Measurements from ENCODE around the gene CCDC137. TPM values are rescaled to one million over a fixed set of nuclear protein-coding genes. Genes with fewer than 3 reads are reported as not detected.
"Not testable (repeated sequence)": the region's sequence is repeated elsewhere in the genome, so short reads cannot be mapped to it uniquely, and the experiment has no call there.

Gene CCDC137
- total RNA-seq, 2 experiments from 2014 or later = 37.4 to 42.3 TPM

DNA sequence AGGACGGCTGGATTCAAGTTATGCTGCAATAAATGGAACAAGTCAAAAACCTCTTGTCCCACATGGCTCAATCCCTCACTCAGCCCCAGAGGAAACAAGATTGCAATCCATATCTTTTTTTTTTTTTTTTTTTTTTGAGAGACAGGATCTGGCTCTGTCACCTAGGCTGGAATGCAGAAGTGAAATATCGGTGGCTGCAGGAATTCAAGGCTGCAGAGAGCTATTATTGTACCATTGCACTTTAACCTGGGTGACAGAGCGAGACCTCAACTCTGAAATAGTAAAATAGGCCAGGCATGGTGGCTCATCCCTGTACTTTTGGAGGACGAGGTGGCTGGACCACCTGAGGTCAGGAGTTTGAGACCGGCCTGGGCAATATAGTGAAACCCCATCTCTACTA lies 7.5 kb upstream of the CCDC137 start:
- CTCF ChIA-PET = no interaction called here
- H3K4me3 Mint-ChIP-seq = no peak overlapping the region
- no peaks in the 10 kb centered on the region for H3K9me3 Mint-ChIP-seq (ENCODE audit: low read depth)
- ATAC-seq = no peak
- H3K27ac Mint-ChIP-seq = no peak overlapping the region
- peaks cover 24% of the 10 kb centered on the region for H3K4me1 Mint-ChIP-seq
- H3K36me3 Mint-ChIP-seq = no peaks in the 10 kb centered on the region
- no peaks in the 10 kb centered on the region for H3K27me3 Mint-ChIP-seq
- no peak for DNase-seq

DNA sequence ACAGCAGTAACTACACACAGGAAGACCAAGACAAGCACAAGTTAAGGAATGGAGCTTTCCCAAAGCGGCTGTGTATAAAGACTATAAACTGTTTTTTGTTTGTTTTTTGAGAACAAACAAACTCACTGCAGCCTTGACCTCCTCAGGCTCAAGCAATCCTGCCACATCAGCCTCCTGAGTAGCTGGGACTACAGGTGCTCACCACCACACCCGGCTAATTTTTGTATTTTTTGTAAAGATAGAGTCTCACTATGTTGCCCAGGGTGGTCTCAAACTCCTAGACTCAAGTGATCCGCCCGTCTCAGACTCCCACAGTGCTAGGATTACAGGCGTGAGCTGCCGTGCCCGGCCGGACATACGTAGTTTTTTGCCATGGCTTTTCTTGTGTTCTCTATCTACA lies 6.1 kb upstream of the CCDC137 start:
- no peak overlapping the region for H3K27ac Mint-ChIP-seq
- no peaks in the 10 kb centered on the region for H3K27me3 Mint-ChIP-seq
- H3K9me3 Mint-ChIP-seq (ENCODE audit: low read depth) = no peaks in the 10 kb centered on the region
- CTCF ChIA-PET = no interaction called here
- ATAC-seq (no peak), DNase-seq (no peak)
- H3K4me1 Mint-ChIP-seq = peaks cover 36% of the 10 kb centered on the region
- peaks cover 11% of the 10 kb centered on the region for H3K36me3 Mint-ChIP-seq
- H3K4me3 Mint-ChIP-seq = no peak overlapping the region

DNA sequence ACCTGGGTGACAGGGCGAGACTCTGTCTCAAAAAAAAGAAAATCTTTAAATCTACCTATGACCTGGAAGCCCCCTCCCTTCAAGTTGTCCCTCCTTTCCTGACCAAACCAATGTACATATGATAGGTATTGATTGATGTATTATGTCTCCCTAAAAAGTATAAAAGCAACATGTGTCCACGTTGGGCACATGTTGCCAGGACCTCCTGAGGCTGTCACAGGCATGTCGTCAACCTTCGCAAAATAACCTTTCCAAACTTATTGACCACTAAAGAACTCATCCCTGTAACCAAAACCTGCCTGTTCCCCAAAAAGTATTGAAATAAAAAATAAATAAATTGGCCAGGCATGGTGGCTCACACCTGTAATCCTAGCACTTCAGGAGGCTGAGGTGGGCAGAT lies 4.5 kb upstream of the CCDC137 start:
- H3K9me3 Mint-ChIP-seq (ENCODE audit: low read depth) = no peaks in the 10 kb centered on the region
- H3K4me3 Mint-ChIP-seq = no peak overlapping the region
- ATAC-seq = no peak
- DNase-seq = no peak
- no peak overlapping the region for H3K27ac Mint-ChIP-seq
- H3K4me1 Mint-ChIP-seq = peaks cover 41% of the 10 kb centered on the region
- H3K27me3 Mint-ChIP-seq = no peaks in the 10 kb centered on the region
- CTCF ChIA-PET = no interaction called here
- H3K36me3 Mint-ChIP-seq = peaks cover 21% of the 10 kb centered on the region

DNA sequence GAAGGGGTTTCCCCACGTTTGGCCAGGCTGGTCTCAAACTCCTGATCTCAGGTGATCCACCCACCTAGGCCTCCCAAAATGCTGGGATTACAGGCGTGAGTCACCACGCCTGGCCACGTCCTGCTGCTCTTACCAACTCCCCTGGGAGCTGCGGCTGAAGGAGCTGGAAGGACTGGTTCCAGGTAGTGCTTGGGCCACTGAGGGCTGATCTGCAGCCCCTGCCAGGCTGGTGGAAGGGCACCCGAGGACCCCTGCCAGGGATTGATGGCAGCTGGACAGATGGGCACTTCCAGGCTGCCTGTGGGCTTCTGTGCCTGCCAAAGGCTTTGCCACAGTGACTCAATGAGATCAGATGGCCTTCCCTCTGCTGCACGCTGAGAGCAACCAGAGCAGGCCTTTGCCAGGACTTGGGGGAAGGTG lies 2.5 kb upstream of the CCDC137 start:
- peak overlapping the region; percentile 94 for H3K27ac Mint-ChIP-seq
- CTCF ChIA-PET = no interaction called here
- peaks cover 31% of the 10 kb centered on the region for H3K36me3 Mint-ChIP-seq
- no peak for DNase-seq
- no peaks in the 10 kb centered on the region for H3K9me3 Mint-ChIP-seq (ENCODE audit: low read depth)
- no peak overlapping the region for H3K4me3 Mint-ChIP-seq
- H3K4me1 Mint-ChIP-seq = peaks cover 53% of the 10 kb centered on the region
- H3K27me3 Mint-ChIP-seq = no peaks in the 10 kb centered on the region
- ATAC-seq = no peak

DNA sequence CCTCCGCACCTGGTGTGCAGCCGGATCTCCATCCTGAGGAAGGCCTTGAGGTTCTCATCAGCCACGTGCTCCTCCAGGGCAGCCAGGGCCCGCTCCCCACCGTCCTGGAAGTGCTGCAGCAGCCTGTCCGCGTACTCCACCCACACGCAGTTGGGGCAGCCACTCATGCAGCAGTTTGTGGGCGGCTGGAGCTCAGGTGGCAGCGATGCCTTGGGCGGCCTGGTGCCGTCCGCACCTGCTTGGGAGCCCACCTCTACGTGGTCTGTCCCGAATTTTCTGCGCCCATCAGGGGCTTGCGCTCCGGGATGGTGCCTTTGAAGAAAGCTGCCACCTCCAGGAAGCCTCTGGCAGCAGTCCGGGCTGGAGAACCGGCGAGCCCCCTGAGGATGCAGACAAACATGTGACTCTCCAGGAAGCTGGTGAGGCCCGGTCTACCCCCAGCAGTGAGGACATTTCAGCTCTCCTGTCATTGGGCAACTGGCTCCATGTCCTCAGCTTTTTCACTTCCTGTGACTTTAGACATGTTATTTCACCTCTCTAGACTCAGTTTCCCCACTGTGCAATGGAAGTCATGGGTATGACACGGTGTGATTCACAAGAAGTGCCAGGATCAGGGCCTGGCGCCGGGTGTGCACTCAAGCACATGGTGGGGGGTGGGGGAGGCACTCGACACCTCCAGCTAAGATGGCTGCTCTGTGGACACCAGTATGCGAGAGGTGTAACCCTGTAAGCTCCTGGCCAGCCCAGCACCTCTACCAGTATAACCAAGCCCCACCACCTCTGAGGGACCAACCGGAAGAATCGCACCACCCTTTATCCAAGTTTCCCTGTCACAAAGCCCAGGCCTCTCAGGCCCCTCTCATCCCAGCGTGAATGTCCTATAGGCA lies 1.1 kb upstream of the CCDC137 start:
- DNase-seq (peak; percentile 75), ATAC-seq (peak; percentile 41)
- CTCF ChIA-PET = interaction anchor here (1.0 to 1.7 kb wide), 4 partner anchors 12 to 30 kb away, joined by 3 to 7 read pairs (median 4); partner anchors contain the start of genes ARL16 and HGS
- Mint-ChIP-seq H3K9me3 (ENCODE audit: low read depth) (no peaks in the 10 kb centered on the region), H3K27me3 (no peaks in the 10 kb centered on the region), H3K36me3 (peaks cover 40% of the 10 kb centered on the region), H3K27ac (peak overlapping the region; percentile 94), H3K4me3 (peak overlapping the region; percentile 89), H3K4me1 (peaks cover 59% of the 10 kb centered on the region)

DNA sequence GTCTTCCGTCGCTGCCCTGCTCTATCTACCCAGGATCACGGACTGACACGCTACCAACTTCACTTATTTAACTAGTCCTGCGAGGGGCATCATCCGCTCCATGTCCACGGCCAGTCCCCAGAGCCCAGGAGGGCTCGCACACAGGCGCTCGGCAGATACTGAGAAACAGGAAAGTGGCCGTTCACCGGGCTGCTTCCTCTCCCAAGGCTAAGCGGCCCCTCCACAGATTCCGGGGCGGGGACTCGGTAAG lies 520 bp upstream of the CCDC137 start:
- H3K4me1 Mint-ChIP-seq = peaks cover 59% of the 10 kb centered on the region
- ATAC-seq = peak; percentile 34
- no peaks in the 10 kb centered on the region for H3K27me3 Mint-ChIP-seq
- H3K9me3 Mint-ChIP-seq (ENCODE audit: low read depth) = no peaks in the 10 kb centered on the region
- peaks cover 40% of the 10 kb centered on the region for H3K36me3 Mint-ChIP-seq
- H3K27ac Mint-ChIP-seq = peak overlapping the region; percentile 94
- peak overlapping the region; percentile 89 for H3K4me3 Mint-ChIP-seq
- DNase-seq = peak; percentile 60
- CTCF ChIA-PET = interaction anchor here (1.0 to 1.7 kb wide), 3 partner anchors 13 to 31 kb away, joined by 3 to 7 read pairs (median 6); partner anchors contain the start of genes ARL16 and HGS

DNA sequence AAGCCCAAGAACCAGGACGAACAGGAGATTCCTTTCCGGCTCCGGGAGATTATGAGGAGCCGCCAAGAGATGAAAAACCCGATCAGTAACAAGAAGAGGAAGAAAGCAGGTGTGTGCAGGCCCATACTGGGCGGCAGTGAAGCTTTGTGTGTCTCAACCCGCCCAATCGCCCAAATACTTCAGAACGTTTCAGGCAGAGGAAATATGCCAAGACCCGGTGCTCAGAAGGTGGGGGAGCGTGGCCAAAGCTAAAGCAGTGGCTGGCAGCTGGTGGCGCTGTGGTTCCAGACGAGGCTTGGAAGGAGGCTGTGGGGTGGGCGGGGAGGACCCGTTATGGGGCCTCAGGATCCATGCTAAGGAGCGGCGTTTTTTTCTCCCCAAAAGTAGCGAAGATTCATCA lies 1.2 kb downstream of the CCDC137 start:
- H3K27me3 Mint-ChIP-seq = no peaks in the 10 kb centered on the region
- peaks cover 56% of the 10 kb centered on the region for H3K36me3 Mint-ChIP-seq
- DNase-seq (no peak), ATAC-seq (no peak)
- CTCF ChIA-PET = interaction anchor here (2.1 kb wide), 1 partner anchor 16 kb away, joined by 6 read pairs; the partner anchor contains the start of genes ARL16 and HGS
- H3K27ac Mint-ChIP-seq = peak overlapping the region; percentile 87
- no peaks in the 10 kb centered on the region for H3K9me3 Mint-ChIP-seq (ENCODE audit: low read depth)
- peaks cover 55% of the 10 kb centered on the region for H3K4me1 Mint-ChIP-seq
- H3K4me3 Mint-ChIP-seq = peak overlapping the region; percentile 89

DNA sequence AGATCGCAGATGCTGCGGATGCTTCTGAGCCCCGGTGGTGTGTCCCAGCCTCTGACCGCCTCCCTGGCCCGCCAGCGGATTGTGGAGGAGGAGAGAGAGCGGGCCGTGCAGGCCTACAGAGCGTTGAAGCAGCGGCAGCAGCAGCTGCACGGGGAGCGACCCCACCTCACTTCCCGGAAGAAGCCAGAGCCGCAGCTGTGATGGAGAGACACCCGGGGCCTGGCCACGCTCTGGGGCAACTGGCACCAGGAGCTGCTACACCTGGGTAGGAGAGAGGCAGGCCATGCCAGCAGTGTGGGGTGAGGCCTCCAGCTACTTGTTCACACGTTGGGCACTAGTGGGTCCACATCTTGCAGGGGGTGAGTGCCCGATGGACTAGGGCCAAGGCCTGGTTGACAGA lies 6.0 kb downstream of the CCDC137 start:
- H3K4me3 Mint-ChIP-seq = no peak overlapping the region
- H3K27ac Mint-ChIP-seq = no peak overlapping the region
- DNase-seq (no peak), ATAC-seq (no peak)
- no peaks in the 10 kb centered on the region for H3K9me3 Mint-ChIP-seq (ENCODE audit: low read depth)
- peaks cover 39% of the 10 kb centered on the region for H3K36me3 Mint-ChIP-seq
- CTCF ChIA-PET = no interaction called here
- H3K4me1 Mint-ChIP-seq = peaks cover 22% of the 10 kb centered on the region
- no peaks in the 10 kb centered on the region for H3K27me3 Mint-ChIP-seq

DNA sequence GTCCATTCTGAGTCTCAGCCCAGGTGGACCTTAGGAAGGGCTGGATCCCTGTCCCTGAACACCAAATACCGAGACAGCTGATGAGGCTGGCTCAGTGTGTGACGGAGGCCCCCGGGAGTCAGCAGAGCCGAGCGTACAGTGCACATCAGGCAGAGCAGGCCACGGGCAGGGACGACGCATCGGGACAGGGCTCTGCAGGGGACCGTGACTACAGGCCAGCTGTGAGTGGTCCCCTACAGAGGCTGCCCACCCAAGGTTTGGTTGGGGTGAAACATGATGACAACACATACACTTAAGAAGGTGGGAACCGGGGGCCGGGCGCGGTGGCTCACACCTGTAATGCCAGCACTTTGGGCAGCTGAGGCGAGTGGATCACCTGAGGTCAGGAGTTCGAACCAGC lies 6.4 kb downstream of the CCDC137 start:
- H3K4me1 Mint-ChIP-seq = peaks cover 18% of the 10 kb centered on the region
- H3K27ac Mint-ChIP-seq = no peak overlapping the region
- ATAC-seq (no peak), DNase-seq (no peak)
- H3K9me3 Mint-ChIP-seq (ENCODE audit: low read depth) = no peaks in the 10 kb centered on the region
- H3K4me3 Mint-ChIP-seq = no peak overlapping the region
- CTCF ChIA-PET = no interaction called here
- no peaks in the 10 kb centered on the region for H3K27me3 Mint-ChIP-seq
- H3K36me3 Mint-ChIP-seq = peaks cover 35% of the 10 kb centered on the region

DNA sequence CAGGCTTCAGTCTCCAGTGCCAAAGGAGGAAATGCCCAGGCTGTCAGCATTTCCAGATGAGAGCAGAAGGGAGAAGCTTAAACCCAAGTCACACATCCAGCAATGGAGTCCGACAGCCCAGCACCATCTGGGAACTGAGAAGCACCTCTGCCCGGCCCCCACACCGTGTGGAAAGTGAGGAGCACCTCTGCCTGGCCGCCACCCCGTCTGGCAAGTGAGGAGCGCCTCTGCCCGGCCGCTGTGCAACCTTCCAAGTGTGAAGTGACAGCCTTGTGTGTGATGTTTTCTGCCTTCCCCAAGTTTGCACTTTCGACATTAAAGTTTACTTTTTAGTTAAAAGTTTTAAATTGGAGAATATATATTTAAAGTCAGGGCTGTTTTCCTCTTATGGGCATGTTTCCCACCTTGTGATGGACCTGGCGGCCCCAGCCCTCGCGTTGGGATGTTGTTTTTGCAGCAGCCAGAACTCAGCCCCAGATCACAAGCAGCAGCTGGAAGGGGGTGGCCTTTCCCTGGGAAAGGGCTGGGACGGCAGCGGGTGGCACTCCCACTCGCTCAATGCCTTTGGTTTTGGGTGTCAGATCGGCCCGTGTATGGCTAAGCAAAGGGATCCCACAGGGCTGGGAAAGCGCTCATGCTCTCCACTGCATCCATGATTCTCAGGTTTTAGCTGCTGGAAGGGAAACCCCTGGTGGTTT lies 7.2 kb downstream of the CCDC137 start:
- ATAC-seq (no peak), DNase-seq (no peak)
- peaks cover 10% of the 10 kb centered on the region for H3K4me1 Mint-ChIP-seq
- H3K27ac Mint-ChIP-seq = no peak overlapping the region
- H3K27me3 Mint-ChIP-seq = no peaks in the 10 kb centered on the region
- CTCF ChIA-PET = interaction anchor here (1.0 kb wide), 1 partner anchor 38 kb away, joined by 3 read pairs; no protein-coding TSS in a partner anchor
- H3K36me3 Mint-ChIP-seq = peaks cover 29% of the 10 kb centered on the region
- no peaks in the 10 kb centered on the region for H3K9me3 Mint-ChIP-seq (ENCODE audit: low read depth)
- H3K4me3 Mint-ChIP-seq = no peak overlapping the region

DNA sequence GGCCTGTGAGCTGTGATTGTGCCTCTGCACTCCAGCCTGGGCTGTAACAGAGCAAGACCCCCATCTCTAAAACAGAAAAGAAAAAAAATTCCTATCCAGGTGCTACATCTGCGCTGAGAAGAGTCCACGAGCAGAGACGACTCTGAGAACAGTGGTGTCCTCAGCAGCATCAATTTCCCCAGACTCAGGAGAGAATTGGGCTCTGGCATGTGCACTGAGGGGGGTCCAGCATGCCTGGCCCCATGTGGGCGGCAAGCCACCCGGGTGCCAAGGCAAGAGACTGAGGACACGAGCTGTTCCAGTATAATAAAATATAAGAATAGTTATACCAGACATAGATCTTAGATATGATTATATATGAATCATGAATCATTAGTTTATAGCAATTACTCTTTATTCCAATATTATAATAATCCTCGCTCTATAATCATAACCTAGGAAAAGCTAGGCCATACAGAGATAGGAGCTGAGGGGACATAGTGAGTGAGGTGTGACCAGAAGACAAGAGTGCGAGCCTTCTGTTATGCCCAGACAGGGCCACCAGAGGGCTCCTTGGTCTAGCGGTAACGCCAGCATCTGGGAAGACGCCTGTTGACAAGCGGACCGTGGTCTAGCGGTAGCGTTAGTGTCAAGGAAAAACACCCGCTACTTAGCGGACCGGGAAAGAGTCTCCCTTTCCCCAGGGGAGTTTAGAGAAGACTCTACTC lies 9.1 kb downstream of the CCDC137 start:
- not testable (repeated sequence) for H3K27ac Mint-ChIP-seq; H3K4me3 Mint-ChIP-seq; H3K9me3 Mint-ChIP-seq (ENCODE audit: low read depth); H3K27me3 Mint-ChIP-seq; H3K4me1 Mint-ChIP-seq; ATAC-seq
- peaks cover 20% of the 10 kb centered on the region for H3K36me3 Mint-ChIP-seq
- CTCF ChIA-PET = interaction anchor here (0.6 to 2.1 kb wide), 10 partner anchors 9 to 1102 kb away, joined by 3 to 7 read pairs (median 4); partner anchors contain the start of gene MRPL12
- peak; percentile 55 for DNase-seq

DNA sequence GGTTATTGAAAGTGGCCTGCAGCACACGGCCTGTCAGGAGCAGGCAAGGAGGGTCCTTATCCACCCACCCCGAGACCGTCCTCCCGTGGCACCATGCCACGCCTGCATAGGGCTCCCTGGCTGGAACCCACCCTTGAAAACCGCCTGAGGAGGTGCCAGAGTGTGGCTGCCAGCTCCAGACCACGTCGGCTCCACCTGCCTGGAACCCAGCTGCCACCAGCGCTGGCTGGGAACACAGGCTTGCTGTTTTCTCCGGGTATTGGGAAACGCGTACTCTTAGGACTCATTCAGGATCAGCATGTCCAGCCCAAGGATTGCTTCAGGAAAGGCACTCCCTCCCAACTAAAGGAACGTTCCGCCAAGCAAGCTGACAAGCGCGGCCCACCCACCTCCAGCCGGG lies 10.4 kb downstream of the CCDC137 start:
- peaks cover 13% of the 10 kb centered on the region for H3K36me3 Mint-ChIP-seq
- H3K27me3 Mint-ChIP-seq = no peaks in the 10 kb centered on the region
- H3K9me3 Mint-ChIP-seq (ENCODE audit: low read depth) = no peaks in the 10 kb centered on the region
- no peak overlapping the region for H3K27ac Mint-ChIP-seq
- CTCF ChIA-PET = interaction anchor here (1.4 to 2.1 kb wide), 2 partner anchors 9 to 25 kb away, joined by 5 to 7 read pairs; partner anchors contain the start of gene MRPL12
- no peak overlapping the region for H3K4me3 Mint-ChIP-seq
- H3K4me1 Mint-ChIP-seq = peaks cover 4% of the 10 kb centered on the region
- ATAC-seq (no peak), DNase-seq (no peak)

DNA sequence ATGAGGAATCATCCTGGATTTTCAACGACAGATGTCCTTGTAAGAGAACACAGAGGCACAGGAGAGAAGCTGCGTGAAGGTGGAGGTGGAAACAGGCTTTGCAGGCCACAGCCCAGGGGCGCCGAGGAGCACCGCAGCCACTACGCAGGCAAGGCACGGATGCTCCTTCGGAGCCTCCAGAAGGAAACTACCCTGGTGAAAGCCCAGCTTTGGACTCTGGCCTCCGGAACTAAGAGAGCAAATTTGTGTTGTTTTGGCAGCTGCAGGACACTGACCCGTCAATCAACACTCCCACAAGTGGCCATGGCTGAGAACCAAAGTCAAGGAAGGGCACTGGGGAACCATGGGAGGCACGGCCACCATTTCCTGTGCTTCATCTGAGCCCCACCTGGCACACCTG lies 13.6 kb downstream of the CCDC137 start:
- no peak for ATAC-seq
- no peaks in the 10 kb centered on the region for H3K27me3 Mint-ChIP-seq
- peaks cover 20% of the 10 kb centered on the region for H3K4me1 Mint-ChIP-seq
- CTCF ChIA-PET = no interaction called here
- no peak for DNase-seq
- H3K36me3 Mint-ChIP-seq = peaks cover 1% of the 10 kb centered on the region
- no peaks in the 10 kb centered on the region for H3K9me3 Mint-ChIP-seq (ENCODE audit: low read depth)
- no peak overlapping the region for H3K4me3 Mint-ChIP-seq
- no peak overlapping the region for H3K27ac Mint-ChIP-seq
